GM23338 (cell line): ENCODE measurements around the gene CASP5. TPM values are rescaled to one million over a fixed set of nuclear protein-coding genes. Genes with fewer than 3 reads are reported as not detected.

Experiments
- ATAC-seq: fragments of 200-7000 bp; cut with Tn5 transposase; 3 replicates; pipeline ENCODE4 v1.9.1; 2020
- DNase-seq: peaks from one replicate; pipeline ENCODE4 v3.0.0-alpha.2; 2015; ENCODE audit warnings: low spot score
- H2AFZ ChIP-seq: fragments of 200-600 bp; sonication (generic); 2 replicates; pipeline ENCODE4 v1.8.0; 2016; ENCODE audit warnings: antibody characterized with exemption, mild to moderate bottlenecking, moderate library complexity
- H3F3A ChIP-seq: fragments of 200-600 bp; sonication (generic); replicated peaks from 2 replicates; pipeline ENCODE4 v1.8.0; 2017; ENCODE audit warnings: antibody characterized with exemption, mixed run types, low read depth
- H3K27ac ChIP-seq: fragments of 200-600 bp; sonication (generic); 2 replicates; pipeline ENCODE4 v1.6.1; 2016; ENCODE audit warnings: low read depth
- H3K27me3 ChIP-seq: fragments of 200-600 bp; sonication (generic); 2 replicates; pipeline ENCODE4 v1.8.0; 2016; ENCODE audit warnings: mild to moderate bottlenecking, mixed run types, moderate library complexity; ENCODE audit not compliant: insufficient read depth
- H3K36me3 ChIP-seq: fragments of 200-600 bp; sonication (generic); 2 replicates; pipeline ENCODE4 v1.8.0; 2016; ENCODE audit warnings: mild to moderate bottlenecking; ENCODE audit not compliant: insufficient read depth
- H3K4me1 ChIP-seq: fragments of 200-600 bp; sonication (generic); 2 replicates; pipeline ENCODE4 v1.8.0; 2016; ENCODE audit warnings: mild to moderate bottlenecking, moderate library complexity; ENCODE audit not compliant: insufficient read depth
- H3K4me2 ChIP-seq: fragments of 200-600 bp; sonication (generic); 2 replicates; pipeline ENCODE4 v1.7.1; 2017; ENCODE audit warnings: mixed run types
- H3K4me3 ChIP-seq: fragments of 200-600 bp; sonication (generic); 2 replicates; pipeline ENCODE4 v1.6.1; 2016; ENCODE audit warnings: mixed run types
- H3K79me2 ChIP-seq: fragments of 200-600 bp; sonication (generic); replicated peaks from 2 replicates; pipeline ENCODE4 v1.8.0; 2017; ENCODE audit warnings: mild to moderate bottlenecking; ENCODE audit not compliant: insufficient read depth
- H3K9me2 ChIP-seq: fragments of 200-600 bp; sonication (generic); 2 replicates; pipeline ENCODE4 v1.8.0; 2017; ENCODE audit not compliant: insufficient read depth
- H4K20me1 ChIP-seq: fragments of 200-600 bp; sonication (generic); replicated peaks from 2 replicates; pipeline ENCODE4 v1.8.0; 2017; ENCODE audit warnings: mild to moderate bottlenecking; ENCODE audit not compliant: insufficient read depth
- H3K27ac Mint-ChIP-seq: 2 replicates; pipeline ENCODE4 v1.8.0; 2020; ENCODE audit warnings: inconsistent platforms, mild to moderate bottlenecking, moderate library complexity, mixed read lengths
- H3K27me3 Mint-ChIP-seq: 3 replicates; pipeline ENCODE4 v1.8.0; 2022; ENCODE audit warnings: low read depth, mild to moderate bottlenecking, moderate library complexity, mixed read lengths, inconsistent platforms; ENCODE audit not compliant: insufficient read depth, poor library complexity
- H3K36me3 Mint-ChIP-seq: 3 replicates; pipeline ENCODE4 v1.8.0; 2021; ENCODE audit warnings: low read depth, mild to moderate bottlenecking, inconsistent platforms, moderate library complexity, mixed read lengths
- H3K4me1 Mint-ChIP-seq: 3 replicates; pipeline ENCODE4 v1.8.0; 2020; ENCODE audit warnings: mild to moderate bottlenecking, inconsistent platforms, mixed read lengths
- H3K4me3 Mint-ChIP-seq: 3 replicates; pipeline ENCODE4 v1.8.0; 2021; ENCODE audit warnings: moderate library complexity, mild to moderate bottlenecking, inconsistent platforms, mixed read lengths
- H3K9me3 Mint-ChIP-seq: 3 replicates; pipeline ENCODE4 v1.8.0; 2020; ENCODE audit warnings: moderate library complexity, mild to moderate bottlenecking, inconsistent platforms, mixed read lengths
- EZH2 ChIP-seq: fragments of 200-600 bp; sonication (generic); IDR thresholded peaks from one replicate; pipeline ENCODE4 v1.8.0; 2017; ENCODE audit warnings: antibody characterized with exemption, mild to moderate bottlenecking, low read depth; ENCODE audit not compliant: unreplicated experiment
- EZH2phosphoT487 ChIP-seq: fragments of 200-600 bp; sonication (generic); IDR thresholded peaks from one replicate; pipeline ENCODE4 v1.8.1; 2018; ENCODE audit warnings: antibody characterized with exemption; ENCODE audit not compliant: unreplicated experiment
- JUNB ChIP-seq: IDR thresholded peaks from one replicate; pipeline ENCODE4 v1.6.1; 2016; ENCODE audit warnings: antibody characterized with exemption; ENCODE audit not compliant: unreplicated experiment
- NANOG ChIP-seq: IDR thresholded peaks from 2 replicates; pipeline ENCODE4 v1.6.1; 2016; ENCODE audit warnings: antibody characterized with exemption, borderline replicate concordance
- POLR2AphosphoS5 ChIP-seq: IDR thresholded peaks from 2 replicates; pipeline ENCODE4 v1.6.1; 2016; ENCODE audit warnings: antibody characterized with exemption, low read depth
- STAT1 ChIP-seq: IDR thresholded peaks from one replicate; pipeline ENCODE4 v1.6.1; 2016; ENCODE audit warnings: antibody characterized with exemption; ENCODE audit not compliant: unreplicated experiment
- ZNF331 ChIP-seq: fragments of 250-450 bp; sonication (Bioruptor Pico); IDR thresholded peaks from 2 replicates; pipeline ENCODE4 v1.5.0; 2020; ENCODE audit warnings: low read depth, mild to moderate bottlenecking, moderate library complexity
- polyA plus RNA-seq: library from polyadenylated mRNA; unstranded; fragments of >200 nt; fragmentation: Nextera tagmentation; extraction: Ambion mirVana; gene quantifications from 2 replicates; pipeline ENCODE4 v1.2.1, GENCODE V29; 2016
- total RNA-seq: library from RNA; depleted of rRNA; stranded (reverse); fragments of >200 nt; shearing (Covaris generic); gene quantifications from 2 replicates; pipeline ENCODE4 v1.2.3, GENCODE V29; 2014
- TF ChIP-seq, protein P1 (sequence below): IDR thresholded peaks from one replicate; pipeline ENCODE4 v1.6.1; 2018; ENCODE audit warnings: antibody characterized with exemption; ENCODE audit not compliant: unreplicated experiment
- TF ChIP-seq, protein P2 (sequence below), 2 experiments: fragments of 200-600 bp in 1 of 2; sonication (generic) in 1 of 2; conservative IDR thresholded peaks; 2 replicates each; pipeline versions ENCODE4 v1.5.1 to v1.6.1; 2016 to 2017; ENCODE audit warnings: antibody characterized with exemption in 2 of 2, low read depth in 2 of 2, mild to moderate bottlenecking in 2 of 2, moderate library complexity in 1 of 2
- TF ChIP-seq, protein P3 (sequence below): fragments of 250-450 bp; sonication (Bioruptor Pico); IDR thresholded peaks from 2 replicates; pipeline ENCODE4 v1.5.0; 2020; ENCODE audit warnings: mild to moderate bottlenecking, moderate library complexity

CASP5 gene
- total and polyA plus RNA-seq, 2 experiments from 2014 or later = not detected

DNA sequence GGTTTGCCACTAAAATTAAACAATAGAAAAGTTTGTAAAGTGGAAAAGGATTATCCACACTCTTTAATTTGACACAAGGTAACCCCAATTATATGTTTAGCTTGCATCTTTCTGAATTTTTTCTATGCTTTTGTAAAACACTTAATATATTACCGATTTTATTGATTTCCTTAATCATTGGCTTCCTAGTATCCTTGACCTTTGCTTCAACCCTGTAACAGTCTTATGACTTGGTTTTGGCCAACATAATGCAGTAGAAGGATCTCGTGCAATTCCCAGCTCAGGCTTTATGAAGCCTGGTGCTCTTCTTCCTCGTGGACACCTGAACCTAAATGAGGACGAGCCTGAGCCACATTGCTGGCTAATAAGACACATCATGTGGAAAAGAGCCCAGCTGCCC is 31.0 kb downstream of the CASP5 start (continued):
- TF ChIP-seq, protein P1, sequence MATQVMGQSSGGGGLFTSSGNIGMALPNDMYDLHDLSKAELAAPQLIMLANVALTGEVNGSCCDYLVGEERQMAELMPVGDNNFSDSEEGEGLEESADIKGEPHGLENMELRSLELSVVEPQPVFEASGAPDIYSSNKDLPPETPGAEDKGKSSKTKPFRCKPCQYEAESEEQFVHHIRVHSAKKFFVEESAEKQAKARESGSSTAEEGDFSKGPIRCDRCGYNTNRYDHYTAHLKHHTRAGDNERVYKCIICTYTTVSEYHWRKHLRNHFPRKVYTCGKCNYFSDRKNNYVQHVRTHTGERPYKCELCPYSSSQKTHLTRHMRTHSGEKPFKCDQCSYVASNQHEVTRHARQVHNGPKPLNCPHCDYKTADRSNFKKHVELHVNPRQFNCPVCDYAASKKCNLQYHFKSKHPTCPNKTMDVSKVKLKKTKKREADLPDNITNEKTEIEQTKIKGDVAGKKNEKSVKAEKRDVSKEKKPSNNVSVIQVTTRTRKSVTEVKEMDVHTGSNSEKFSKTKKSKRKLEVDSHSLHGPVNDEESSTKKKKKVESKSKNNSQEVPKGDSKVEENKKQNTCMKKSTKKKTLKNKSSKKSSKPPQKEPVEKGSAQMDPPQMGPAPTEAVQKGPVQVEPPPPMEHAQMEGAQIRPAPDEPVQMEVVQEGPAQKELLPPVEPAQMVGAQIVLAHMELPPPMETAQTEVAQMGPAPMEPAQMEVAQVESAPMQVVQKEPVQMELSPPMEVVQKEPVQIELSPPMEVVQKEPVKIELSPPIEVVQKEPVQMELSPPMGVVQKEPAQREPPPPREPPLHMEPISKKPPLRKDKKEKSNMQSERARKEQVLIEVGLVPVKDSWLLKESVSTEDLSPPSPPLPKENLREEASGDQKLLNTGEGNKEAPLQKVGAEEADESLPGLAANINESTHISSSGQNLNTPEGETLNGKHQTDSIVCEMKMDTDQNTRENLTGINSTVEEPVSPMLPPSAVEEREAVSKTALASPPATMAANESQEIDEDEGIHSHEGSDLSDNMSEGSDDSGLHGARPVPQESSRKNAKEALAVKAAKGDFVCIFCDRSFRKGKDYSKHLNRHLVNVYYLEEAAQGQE = no peak
- TF ChIP-seq STAT1 (no peak), JUNB (no peak), EZH2phosphoT487 (no peak), NANOG (no peak), POLR2AphosphoS5 (no peak)
- TF ChIP-seq, protein P2, sequence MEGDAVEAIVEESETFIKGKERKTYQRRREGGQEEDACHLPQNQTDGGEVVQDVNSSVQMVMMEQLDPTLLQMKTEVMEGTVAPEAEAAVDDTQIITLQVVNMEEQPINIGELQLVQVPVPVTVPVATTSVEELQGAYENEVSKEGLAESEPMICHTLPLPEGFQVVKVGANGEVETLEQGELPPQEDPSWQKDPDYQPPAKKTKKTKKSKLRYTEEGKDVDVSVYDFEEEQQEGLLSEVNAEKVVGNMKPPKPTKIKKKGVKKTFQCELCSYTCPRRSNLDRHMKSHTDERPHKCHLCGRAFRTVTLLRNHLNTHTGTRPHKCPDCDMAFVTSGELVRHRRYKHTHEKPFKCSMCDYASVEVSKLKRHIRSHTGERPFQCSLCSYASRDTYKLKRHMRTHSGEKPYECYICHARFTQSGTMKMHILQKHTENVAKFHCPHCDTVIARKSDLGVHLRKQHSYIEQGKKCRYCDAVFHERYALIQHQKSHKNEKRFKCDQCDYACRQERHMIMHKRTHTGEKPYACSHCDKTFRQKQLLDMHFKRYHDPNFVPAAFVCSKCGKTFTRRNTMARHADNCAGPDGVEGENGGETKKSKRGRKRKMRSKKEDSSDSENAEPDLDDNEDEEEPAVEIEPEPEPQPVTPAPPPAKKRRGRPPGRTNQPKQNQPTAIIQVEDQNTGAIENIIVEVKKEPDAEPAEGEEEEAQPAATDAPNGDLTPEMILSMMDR (conservative IDR thresholded peaks at IDR 0.05; ENCODE audit: low read depth in 2 of 2) = no peak

DNA sequence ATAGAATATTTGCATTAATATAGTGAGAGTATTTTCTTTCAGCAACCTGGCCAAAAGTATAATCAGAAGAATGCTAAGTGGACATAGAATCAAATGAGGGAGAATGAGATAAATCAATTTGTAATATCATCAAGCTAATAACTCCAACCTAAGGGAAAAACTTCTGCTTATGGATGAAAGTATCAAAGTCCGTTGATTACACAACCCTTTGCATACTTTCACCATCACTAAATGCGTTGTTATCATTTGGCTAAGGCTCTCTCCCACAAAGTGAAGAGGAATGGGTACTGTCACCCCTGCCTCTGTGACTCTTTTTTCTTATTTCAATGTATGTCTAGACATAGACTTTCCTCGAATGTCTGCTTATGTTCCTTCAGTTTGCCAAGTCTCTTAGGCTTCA is 38.2 kb downstream of the CASP5 start:
- H3F3A ChIP-seq = no peaks in the 10 kb centered on the region
- H3K27me3 Mint-ChIP-seq = no peaks in the 10 kb centered on the region
- DNase-seq (no peak), ATAC-seq (no peak)
- no peaks in the 10 kb centered on the region for H3K36me3 ChIP-seq
- no peaks in the 10 kb centered on the region for H3K4me1 ChIP-seq
- no peaks in the 10 kb centered on the region for H3K27me3 ChIP-seq
- peaks cover 4% of the 10 kb centered on the region; the same call in 1 of the 3 replicates for H3K36me3 Mint-ChIP-seq
- H3K79me2 ChIP-seq = no peaks in the 10 kb centered on the region
- no peak overlapping the region for H2AFZ ChIP-seq
- H3K27ac Mint-ChIP-seq = no peak overlapping the region
- H4K20me1 ChIP-seq = no peaks in the 10 kb centered on the region
- peaks cover 19% of the 10 kb centered on the region; the same call in 2 of the 3 replicates for H3K9me3 Mint-ChIP-seq
- no peak overlapping the region for H3K27ac ChIP-seq
- H3K4me1 Mint-ChIP-seq = no peaks in the 10 kb centered on the region
- H3K9me2 ChIP-seq = no peaks in the 10 kb centered on the region
- H3K4me2 ChIP-seq = no peak overlapping the region
- H3K4me3 ChIP-seq = no peak overlapping the region
- H3K4me3 Mint-ChIP-seq = no peak overlapping the region
- TF ChIP-seq, protein P2 (conservative IDR thresholded peaks at IDR 0.05; ENCODE audit: low read depth in 2 of 2) = no peak
- TF ChIP-seq STAT1 (no peak), JUNB (no peak), ZNF331 (CRISPR knock-in tag) (no peak), EZH2 (no peak)
- TF ChIP-seq, protein P3, sequence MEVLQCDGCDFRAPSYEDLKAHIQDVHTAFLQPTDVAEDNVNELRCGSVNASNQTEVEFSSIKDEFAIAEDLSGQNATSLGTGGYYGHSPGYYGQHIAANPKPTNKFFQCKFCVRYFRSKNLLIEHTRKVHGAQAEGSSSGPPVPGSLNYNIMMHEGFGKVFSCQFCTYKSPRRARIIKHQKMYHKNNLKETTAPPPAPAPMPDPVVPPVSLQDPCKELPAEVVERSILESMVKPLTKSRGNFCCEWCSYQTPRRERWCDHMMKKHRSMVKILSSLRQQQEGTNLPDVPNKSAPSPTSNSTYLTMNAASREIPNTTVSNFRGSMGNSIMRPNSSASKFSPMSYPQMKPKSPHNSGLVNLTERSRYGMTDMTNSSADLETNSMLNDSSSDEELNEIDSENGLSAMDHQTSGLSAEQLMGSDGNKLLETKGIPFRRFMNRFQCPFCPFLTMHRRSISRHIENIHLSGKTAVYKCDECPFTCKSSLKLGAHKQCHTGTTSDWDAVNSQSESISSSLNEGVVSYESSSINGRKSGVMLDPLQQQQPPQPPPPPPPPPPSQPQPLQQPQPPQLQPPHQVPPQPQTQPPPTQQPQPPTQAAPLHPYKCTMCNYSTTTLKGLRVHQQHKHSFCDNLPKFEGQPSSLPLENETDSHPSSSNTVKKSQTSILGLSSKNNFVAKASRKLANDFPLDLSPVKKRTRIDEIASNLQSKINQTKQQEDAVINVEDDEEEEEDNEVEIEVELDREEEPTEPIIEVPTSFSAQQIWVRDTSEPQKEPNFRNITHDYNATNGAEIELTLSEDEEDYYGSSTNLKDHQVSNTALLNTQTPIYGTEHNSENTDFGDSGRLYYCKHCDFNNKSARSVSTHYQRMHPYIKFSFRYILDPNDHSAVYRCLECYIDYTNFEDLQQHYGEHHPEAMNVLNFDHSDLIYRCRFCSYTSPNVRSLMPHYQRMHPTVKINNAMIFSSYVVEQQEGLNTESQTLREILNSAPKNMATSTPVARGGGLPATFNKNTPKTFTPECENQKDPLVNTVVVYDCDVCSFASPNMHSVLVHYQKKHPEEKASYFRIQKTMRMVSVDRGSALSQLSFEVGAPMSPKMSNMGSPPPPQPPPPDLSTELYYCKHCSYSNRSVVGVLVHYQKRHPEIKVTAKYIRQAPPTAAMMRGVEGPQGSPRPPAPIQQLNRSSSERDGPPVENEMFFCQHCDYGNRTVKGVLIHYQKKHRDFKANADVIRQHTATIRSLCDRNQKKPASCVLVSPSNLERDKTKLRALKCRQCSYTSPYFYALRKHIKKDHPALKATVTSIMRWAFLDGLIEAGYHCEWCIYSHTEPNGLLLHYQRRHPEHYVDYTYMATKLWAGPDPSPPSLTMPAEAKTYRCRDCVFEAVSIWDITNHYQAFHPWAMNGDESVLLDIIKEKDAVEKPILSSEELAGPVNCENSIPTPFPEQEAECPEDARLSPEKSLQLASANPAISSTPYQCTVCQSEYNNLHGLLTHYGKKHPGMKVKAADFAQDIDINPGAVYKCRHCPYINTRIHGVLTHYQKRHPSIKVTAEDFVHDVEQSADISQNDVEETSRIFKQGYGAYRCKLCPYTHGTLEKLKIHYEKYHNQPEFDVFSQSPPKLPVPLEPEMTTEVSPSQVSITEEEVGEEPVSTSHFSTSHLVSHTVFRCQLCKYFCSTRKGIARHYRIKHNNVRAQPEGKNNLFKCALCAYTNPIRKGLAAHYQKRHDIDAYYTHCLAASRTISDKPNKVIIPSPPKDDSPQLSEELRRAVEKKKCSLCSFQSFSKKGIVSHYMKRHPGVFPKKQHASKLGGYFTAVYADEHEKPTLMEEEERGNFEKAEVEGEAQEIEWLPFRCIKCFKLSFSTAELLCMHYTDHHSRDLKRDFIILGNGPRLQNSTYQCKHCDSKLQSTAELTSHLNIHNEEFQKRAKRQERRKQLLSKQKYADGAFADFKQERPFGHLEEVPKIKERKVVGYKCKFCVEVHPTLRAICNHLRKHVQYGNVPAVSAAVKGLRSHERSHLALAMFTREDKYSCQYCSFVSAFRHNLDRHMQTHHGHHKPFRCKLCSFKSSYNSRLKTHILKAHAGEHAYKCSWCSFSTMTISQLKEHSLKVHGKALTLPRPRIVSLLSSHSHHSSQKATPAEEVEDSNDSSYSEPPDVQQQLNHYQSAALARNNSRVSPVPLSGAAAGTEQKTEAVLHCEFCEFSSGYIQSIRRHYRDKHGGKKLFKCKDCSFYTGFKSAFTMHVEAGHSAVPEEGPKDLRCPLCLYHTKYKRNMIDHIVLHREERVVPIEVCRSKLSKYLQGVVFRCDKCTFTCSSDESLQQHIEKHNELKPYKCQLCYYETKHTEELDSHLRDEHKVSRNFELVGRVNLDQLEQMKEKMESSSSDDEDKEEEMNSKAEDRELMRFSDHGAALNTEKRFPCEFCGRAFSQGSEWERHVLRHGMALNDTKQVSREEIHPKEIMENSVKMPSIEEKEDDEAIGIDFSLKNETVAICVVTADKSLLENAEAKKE = no peak
